Activated T-helper 1 cell treated with Interleukin-2 at 50 U/mL for 16 hours (primary cell): Measurements from ENCODE around the gene RAMP1.

ENCODE experiments used
- DNase-seq: peaks from one replicate; pipeline ENCODE4 v3.0.0-alpha.2; 2020; ENCODE audit warnings: low read depth

RAMP1 gene

DNA sequence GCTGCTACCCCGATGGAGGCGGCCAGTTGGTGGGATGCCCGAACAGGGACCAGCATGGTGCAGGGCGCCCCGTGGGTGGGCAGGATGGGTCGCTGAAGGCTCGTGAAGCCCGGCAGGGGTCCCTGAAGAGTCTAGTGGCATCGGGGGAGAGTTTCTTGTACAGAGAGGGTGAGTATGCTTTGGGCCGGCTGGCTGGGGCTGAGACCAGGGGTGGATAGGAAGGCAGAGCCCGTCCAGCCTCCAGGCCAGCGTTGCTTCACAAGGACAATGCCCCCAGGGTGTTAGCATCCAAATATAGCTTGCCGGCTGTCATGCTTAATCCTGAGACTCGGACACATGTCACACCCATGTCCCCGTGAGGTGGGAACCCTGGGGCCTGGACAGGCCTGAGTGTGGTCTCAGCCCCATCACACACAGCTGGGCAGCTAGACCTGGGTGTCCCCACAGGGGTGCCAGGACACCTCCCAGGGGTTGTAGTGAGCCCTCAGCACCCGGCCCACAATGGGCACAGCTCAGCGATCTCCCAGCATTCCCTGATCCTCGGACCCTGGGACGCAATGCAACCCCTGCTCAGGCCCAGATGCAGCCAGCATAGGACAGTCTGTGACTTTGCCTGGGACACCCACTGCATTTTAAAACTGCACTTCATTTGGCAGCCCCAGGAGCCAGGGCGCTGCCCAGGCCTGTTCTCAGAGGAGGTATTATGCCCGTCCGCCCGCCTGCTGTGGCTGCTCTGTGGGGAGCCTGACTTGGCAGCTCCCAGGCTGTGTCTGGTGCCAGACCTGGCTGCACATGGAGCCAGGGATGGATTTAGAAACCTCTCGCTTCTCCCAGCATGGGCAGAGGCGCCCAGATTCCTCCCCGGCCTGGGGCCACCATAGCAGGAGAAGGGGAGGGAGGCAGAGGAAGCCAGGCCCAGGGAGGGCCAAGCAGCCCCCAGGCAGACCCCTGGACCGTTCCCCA lies 36.4 kb downstream of the RAMP1 start:
- no peak for DNase-seq

DNA sequence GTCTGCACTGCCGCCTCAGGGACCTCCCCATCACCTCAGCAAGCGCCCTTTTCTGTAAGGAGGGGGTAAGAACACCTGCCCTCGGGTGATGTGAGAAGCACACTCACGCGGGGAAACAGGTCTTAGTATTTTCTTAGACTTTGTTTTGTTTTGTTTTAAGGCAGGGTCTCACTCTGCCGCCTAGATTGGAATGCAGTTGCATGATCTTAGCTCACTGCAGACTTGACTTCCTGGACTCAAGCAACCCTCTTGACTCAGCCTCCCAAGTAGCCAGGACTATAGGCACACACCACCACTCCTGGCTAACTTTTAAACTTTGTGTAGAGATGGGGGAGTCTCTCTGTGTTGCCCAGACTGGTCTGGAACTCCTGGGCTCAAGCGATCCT lies 37.1 kb downstream of the RAMP1 start:
- DNase-seq = no peak

DNA sequence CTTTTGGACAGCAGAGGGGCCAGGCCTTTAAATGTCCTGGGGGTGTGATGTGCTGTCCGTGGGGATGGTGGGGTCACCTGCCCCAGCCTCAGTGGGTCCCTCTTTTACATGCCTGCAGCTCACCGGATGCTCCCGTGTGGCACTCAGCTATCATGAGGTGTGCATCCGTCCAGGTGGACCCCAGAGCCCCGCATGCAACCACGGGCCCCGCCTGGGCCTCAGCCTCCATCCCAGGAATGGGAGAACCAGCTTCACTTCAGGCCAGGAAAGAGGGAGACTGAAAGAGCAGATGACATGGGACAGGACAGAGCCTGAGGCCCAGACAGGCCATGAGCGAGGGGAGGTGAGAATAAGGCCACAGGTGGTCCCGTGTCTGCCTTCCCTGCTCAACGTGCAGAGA lies 37.5 kb downstream of the RAMP1 start:
- no peak for DNase-seq

DNA sequence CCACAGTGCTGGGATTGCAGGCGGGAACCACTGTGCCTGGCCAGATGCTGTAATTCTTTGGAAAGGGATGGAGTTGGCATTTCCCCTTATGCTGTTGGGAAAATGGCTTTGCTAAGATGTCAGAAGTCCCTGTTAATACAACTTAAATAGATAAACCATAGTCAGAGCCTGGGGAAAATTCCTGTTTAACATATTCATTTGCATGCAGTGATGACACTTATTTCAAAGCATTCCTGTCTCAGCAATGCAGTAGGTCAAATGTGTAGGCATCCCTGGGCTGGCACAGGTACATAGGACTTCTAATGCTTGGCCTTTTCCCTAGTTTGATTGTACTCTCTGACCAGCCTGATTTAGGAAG lies 38.6 kb downstream of the RAMP1 start:
- DNase-seq = no peak

DNA sequence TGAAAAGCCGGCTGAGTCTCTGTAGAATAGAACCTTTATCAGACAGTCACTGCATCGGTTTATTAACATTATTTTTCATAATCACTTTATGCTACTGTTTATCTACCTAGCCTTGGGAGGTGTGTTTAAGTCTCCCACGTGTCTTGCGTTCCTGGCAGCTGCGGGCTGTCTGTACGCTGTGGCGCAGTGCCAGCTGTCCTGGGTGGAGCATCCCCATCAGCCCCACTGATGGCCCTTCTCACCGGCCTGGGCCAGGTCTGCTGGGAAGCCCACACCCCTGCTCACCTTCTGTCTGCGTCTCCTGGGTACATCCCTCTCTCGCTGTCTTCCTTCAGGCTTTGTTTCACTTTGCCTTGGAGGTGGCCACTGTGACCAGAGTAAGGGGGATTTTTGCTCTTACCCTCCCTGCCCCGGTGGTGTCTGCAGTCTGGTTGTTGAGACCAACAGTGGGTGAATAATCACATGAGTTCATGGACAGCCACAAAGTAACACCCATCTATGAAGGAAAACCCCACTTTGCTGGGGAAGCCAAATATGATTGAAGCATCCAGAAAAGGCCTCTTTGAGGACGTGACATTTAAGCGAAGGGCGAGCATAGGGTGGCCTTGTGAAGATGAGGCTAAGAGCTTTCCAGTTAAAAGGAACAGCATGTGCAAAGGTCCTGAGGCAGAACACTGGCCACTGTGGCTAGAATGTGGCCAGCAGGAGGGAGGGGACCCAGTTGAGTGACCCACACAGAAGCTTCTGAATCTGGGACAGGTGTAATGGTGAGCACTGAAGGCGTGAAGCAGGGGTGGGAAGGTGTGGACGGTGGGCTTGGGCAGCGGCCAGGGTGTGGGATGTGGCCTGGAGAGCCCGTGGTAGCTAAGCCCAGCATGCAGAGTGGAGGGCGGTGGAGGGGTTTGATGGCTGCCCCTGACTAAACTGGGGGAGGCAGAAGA lies 41.7 kb downstream of the RAMP1 start:
- no peak for DNase-seq

DNA sequence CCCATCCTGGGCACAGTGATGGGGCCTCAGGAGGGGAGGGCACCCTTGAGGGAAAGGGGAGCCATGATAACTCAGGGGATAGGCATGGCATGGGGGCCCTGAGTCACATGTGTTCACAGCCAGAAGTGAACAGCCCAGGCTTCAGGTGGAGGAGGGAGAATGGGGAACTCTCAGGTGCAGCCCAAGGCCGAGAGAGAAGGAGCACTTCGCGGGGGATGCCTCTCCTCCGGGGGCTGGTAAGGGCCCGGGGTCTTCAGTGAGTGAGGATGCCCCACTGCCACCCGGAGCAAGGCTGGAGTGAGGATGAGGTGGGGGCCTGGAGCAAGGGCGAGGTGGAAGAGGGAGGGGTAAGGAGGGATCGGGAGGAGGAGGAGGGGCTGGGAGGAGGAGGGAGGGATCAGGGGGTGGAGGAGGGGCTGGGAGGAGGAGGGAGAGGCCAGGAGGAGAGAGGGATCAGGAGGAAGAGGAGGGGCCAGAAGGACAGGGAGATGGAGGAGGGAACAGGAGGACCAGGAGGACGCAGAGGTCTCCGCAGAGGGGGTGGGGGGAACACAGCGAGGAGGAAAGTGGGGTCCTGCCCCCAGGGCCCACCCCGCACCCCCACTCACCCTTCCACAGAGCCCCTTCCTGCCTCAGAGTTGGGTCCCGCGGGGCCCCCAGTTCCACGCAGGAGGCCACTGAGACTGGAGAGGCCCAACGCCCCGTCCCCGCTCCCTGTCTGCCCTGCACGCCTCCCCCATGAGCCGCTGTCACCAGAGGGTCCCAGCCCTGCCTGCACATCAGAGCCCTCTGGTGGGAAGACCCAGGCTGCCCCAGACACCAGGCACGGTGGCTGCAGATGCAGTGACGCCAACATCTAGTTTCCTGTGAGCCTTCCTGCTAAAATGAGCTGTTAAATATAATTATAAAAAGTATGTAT lies 42.8 kb downstream of the RAMP1 start:
- DNase-seq = no peak

DNA sequence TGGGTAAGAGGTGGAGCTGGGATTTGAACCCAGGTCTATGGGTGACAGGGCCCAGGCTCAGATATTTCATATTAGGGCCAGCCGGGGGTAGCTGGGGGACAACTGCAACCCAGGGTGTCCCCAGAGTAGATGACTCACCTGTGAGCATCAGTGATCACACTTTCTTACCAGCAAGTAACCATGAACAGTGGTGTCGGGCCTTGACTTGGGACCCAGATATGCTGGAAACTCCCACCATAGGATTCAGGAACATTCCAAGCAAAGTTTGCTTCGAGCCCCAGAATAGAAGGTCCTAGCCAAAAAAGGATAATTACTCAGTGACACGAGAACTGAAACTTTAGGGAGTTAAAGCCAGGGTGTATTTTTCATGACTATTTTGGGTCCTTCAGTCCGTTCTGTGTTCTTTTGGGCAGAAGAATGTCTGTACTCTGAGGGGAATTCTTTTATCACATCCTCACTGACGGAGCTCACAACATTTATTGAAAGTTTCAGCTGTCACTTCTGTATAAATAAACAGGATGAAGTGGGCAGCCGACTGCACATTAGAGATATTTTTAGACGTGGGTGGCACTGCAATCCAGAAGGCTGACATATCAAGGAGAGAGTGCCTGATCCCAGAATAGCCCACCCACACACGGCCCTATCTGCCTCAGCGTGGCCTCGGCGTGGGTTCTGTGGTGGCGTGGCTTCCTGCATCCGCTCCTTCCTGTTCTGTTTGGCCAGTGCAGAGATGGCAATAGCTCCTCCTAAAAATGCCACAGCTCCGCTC lies 45.6 kb downstream of the RAMP1 start:
- no peak for DNase-seq

DNA sequence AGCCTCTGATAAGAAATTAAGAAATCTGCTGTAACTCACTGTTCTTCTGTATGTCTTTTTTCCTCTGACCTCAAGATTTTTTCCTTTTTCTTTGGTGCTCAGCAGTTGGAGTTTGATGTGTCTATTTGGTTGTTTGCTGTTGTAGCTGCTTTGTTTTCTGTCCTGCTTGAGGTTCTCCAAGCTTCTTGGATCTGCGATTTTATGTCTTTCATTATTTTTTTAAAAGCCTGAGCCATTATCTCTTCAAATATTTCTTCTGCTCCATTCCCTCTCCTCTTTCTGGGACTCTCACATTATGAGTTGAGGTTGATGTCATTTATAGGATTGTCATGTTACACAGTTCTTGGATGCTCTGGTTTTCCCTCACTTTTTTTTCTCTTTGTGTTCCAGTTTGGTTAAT lies 47.7 kb downstream of the RAMP1 start:
- DNase-seq = no peak

DNA sequence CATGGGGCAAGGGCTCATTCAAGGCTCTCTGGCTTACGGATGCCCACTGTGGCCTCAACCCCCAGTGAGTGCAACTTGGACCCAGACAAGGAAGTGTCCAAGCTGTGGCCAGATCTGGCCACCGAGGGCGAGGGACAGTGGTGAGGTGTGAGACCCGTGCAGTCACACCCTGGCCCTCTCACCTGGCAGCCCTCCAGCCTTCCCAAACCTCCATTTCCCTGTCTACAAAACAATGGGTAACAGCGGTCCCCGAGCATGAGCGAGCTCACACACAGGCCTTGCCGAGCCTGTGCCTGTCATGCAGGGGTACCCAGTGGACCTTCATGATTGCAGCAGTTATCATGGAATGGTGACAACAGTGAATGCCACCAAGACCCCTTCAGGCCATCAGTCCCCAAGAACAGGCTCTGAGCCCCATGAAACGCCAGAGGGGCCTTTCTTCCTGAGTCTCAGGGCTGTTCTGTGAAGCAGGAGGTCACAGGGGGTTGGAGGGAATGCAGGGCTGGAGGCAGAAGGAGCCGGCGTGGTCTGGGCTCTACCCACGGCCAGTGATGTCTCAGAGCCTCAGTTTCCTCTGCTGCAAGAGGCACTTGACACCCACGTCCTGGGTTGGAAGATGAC lies 49.8 kb downstream of the RAMP1 start:
- DNase-seq = no peak

DNA sequence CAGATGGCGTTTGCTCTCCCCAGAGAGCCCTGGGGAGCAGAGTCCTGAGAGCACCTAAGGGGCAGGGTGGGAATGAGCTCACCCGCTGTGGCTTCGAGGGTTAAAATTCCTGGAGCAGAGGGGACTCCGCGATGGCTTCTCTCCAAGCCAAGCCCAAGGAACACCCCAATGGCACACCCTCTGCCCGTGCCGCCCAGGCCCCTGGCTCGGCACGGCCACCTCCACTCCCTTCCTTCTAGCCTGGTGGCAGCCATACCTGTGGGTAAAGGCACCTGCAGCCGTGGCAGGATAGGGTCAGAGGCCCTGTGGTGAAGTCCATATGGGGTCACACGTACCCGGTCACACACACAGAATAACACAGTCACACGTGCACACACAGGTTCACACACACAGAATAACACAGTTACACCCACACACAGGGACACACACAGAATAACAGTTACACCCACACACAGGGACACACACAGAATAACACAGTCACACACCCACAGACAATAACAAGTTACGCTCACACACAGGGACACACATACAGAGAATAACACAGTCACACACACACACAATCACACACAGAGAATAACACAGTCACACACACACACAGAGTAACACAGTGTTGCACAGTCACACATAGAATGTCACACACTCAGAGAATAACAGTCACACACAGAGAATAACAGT lies 50.5 kb downstream of the RAMP1 start:
- DNase-seq = no peak

DNA sequence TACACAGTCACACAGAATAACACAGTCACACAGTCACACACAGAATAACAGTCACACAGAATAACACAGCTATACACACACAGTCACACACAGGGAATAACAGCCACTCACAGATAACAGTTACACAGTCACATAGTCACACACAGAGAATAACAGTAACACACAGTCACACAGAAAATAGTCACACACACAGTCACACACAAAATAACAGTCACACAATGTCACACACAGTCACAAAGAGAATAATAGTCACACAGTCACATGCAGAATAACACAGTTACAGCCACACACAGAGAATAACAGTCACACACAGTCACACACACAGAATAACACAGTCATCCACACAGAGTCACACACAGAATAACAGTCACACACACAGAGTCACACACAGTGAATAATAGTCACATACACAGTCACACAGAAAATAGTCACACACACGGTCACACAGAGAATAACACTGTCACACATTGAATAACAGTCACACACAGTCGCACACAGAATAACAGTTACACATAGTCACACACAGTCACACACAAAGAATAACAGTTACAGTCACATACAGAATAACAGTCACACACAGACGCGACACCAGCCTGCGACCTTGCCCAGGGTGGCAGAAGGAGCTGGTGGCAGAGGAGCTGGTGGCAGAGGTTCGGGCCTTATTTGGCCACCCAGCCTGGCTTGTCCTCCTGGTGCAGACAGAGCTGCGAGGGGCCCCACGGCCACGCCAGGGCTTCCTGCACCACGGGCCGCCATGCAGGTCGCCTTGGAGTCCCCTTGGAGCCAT lies 51.3 kb downstream of the RAMP1 start:
- DNase-seq = no peak

DNA sequence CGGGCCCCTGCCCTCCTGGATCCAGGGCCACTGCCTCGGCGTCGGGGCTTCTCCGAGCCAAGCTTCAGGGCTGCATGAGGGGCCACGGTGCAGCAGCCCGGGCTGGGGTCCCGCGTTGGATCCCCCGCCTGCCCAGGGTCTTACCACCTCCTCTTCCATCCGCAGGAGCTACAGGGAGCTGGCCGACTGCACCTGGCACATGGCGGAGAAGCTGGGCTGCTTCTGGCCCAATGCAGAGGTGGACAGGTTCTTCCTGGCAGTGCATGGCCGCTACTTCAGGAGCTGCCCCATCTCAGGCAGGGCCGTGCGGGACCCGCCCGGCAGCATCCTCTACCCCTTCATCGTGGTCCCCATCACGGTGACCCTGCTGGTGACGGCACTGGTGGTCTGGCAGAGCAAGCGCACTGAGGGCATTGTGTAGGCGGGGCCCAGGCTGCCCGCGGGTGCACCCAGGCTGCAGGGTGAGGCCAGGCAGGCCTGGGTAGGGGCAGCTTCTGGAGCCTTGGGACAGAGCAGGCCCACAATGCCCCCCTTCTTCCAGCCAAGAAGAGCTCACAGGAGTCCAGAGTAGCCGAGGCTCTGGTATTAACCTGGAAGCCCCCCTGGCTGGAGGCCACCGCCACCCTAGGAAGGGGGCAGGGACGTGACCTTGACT lies 52.1 kb downstream of the RAMP1 start:
- no peak for DNase-seq

DNA sequence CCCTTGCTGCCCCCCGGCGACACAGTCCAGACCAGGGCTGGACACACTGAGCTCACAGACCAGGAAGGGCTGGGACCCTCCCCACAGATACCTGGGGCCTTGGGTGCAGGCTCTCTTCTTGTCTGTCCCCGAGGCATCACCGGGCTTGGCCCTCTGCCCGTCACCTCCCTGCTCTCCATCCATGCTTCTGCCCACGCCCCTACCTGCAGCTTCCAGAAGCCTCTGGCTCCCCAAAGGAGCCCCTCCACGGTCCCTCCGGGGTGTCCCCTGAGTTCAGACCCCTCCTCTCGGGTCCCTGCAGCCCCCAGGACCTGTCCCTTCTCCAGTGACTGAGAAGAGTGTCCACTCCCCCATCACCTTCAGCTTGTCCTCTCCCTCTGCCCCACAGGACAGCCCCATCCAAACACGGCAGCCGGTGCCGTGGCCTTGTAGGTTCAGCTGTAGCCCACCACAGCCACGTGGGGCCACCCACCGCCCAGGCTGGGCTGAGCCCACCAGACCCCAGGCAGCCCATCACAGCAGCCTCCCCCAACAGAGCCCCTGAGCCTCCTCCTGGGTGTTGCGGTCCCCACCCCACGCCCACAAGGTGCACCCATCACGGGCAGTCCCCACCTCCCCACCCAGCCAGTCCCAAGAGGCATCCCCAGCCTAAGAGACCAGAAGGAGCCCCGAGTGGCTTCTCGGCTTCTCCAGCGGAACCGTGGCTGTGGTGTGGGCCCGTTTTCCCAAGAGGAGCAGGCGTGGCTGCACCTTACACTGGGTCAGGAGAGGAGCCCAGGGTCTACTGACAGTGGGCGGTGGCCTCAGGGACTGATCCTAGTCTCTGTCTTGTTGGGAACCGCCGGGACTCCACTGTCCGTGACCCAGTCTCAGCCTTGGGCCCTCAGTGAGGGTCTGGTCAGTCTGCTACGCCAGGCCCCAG lies 53.1 kb downstream of the RAMP1 start:
- no peak for DNase-seq

DNA sequence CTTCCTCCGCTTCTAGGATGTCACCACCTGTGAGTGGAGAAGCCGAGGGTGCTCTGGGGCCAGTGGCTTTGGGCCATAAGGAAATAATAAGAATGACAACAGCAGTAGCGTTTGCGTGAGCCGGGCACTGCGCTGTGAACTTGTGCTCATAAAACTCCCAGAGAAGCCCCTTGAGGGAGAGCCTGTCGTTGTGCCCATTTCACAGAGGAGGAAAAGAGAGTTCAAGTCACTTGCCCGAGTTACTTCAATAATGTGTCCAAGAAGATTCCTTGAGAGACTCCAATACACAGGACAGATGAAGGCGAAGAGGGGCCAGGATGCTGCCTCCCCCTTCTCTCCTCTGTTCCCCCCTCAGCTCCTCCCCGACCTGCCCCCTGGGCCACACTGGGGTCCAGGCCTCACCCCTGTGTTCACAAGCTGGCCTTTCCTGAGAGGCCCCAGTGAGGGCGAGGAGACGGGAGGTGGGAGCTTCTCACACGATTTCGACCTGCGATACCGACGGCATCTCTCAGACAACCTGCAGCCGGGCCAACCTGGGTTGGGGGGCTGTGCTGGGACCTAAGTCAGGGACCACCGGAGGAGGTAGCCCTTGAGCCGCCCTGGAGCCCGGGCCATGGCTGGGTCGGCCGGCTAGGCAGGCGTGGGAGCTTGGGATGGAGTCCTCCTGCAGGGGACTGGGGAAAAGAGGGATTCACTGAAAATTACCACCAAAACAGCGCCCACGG lies 53.9 kb downstream of the RAMP1 start:
- DNase-seq = no peak

DNA sequence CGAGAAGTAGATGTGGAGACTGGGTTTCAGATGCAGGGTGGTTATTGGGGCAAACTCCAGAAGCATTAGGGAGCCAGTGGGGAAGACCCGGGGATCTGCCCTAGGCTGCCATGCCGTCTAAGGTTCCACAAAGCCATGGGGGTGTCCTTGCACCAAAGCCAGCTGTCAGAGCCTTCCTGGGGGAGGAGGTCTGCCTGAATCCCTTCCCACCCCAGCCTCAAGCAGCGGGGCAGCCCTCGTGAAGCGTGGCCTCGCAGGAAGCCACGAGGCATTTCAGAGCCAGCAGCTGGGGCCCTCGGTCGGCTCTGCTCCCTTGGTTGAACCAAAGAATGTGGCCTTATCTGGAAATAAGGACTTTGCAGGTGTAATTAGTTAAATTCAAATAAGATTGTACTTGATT lies 56.2 kb downstream of the RAMP1 start:
- DNase-seq = no peak

DNA sequence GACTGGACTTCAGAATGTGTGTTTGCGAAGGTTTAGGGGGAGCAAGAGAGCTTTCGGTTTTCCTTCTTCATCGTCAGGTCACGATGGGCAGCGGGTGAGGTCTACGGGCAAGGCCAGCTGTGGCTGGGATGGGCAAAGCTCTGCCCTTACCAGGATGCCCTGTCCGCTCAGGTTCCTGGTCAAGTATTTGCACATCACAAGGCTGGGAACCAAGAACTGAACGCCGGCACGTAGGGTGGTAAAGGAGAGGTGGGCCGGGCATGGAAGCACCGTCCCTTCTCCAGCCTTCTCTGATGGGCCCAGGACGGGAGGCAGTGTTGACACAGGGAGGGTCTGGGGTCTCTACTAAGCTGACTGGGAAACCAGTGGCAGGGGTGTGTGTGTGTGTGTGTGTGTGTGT lies 56.9 kb downstream of the RAMP1 start:
- no peak for DNase-seq
